Keratinocyte (primary cell): ENCODE data around the gene TMEM233.

Source experiments
- CTCF ChIP-seq, 3 experiments: IDR thresholded peaks in 1 of 3; conservative IDR thresholded peaks in 1 of 3; optimal IDR thresholded peaks in 1 of 3; 2 replicates in 2 of 3; 3 replicates in 1 of 3; pipeline versions ENCODE3 to v1.5.1; 2011; ENCODE audit warnings: low read length in 3 of 3, mild to moderate bottlenecking in 3 of 3, moderate library complexity in 2 of 3, control low read depth in 1 of 3, inconsistent platforms in 1 of 3; ENCODE audit not compliant: insufficient read depth in 2 of 3; ENCODE audit errors: extremely low read depth in 1 of 3
- EZH2 ChIP-seq: IDR thresholded peaks from one replicate; pipeline ENCODE4 v1.6.1; 2012; ENCODE audit warnings: inconsistent platforms, mild to moderate bottlenecking, low read length, moderate library complexity

- TF ChIP-seq CTCF (optimal IDR thresholded peaks at IDR 0.05 in 1 of 3, IDR thresholded peaks at IDR 0.05 in 1 of 3, conservative IDR thresholded peaks at IDR 0.05 in 1 of 3; ENCODE audit: extremely low read depth in 1 of 3, insufficient read depth in 2 of 3, low read length in 3 of 3) (no peak), EZH2 (no peak)
These were observed 16.7 kb upstream of the TMEM233 start for GRCh38 chr12:119576915-119577314.
